ENCODE data around the gene TECPR1. TPM values are rescaled to one million over a fixed set of nuclear protein-coding genes. Genes with fewer than 3 reads are reported as not detected.

TECPR1 gene
- total RNA-seq, 1 experiment from 2014 or later = 13.9 TPM

DNA sequence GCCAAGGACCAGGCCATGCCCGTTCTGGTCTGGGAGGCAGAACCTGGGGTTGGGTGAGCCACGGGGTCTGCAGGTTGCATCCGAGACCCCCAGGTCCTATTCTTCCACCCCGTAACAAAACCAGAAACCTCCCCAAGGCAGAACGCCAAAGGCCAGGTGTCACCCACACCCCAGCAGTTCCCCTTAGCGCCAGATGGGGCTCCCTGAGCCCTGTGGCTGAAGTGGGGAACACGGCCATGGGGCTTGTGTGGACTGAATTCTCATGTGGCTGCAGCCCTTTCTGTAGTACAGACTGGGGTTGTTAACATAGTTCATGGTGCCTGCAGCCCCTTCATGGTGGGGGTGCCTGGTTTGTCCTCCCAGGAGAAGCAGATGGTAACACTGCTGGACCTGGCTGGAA is 39.7 kb upstream of the TECPR1 start:
- no peak overlapping the region for H3K27ac ChIP-seq (ENCODE audit: insufficient read length, low read depth, low read length)
- H3K23me2 ChIP-seq (ENCODE audit: insufficient read length, low read depth, low read length, poor library complexity, severe bottlenecking) = no peaks in the 10 kb centered on the region
- Mint-ChIP-seq H3K4me3 (no peak overlapping the region), H3K9me3 (no peaks in the 10 kb centered on the region), H3K36me3 (ENCODE audit: insufficient read depth in 1 of 3, low read depth in 3 of 3) (peaks cover 8 to 51% (median 43%) of the 10 kb centered on the region in 3 experiments), H3K27me3 (ENCODE audit: low read depth) (no peaks in the 10 kb centered on the region), H3K27ac (peak overlapping the region in 2 of 3 experiments; percentile 47 to 55; a peak in 2 of 7 replicates), H3K4me1 (peaks cover 23 to 32% of the 10 kb centered on the region in 2 experiments)
- no peak for DNase-seq
- no peak overlapping the region for H3K14ac ChIP-seq (ENCODE audit: insufficient read depth, low read length)
- no peaks in the 10 kb centered on the region for H3K4me1 ChIP-seq (ENCODE audit: insufficient read depth, low read length)
- no peak overlapping the region for H4K91ac ChIP-seq (ENCODE audit: insufficient read length, low read depth, low read length)
- no peak overlapping the region for H4K5ac ChIP-seq (ENCODE audit: insufficient read length, low read depth, low read length)
- no peaks in the 10 kb centered on the region for H3K79me1 ChIP-seq (ENCODE audit: insufficient read depth, low read depth, low read length, poor library complexity, severe bottlenecking)
- no peak overlapping the region for H3K23ac ChIP-seq (ENCODE audit: insufficient read length, low read depth, low read length)
- H4K20me1 ChIP-seq (ENCODE audit: control insufficient read depth, insufficient read depth, insufficient read length) = no peaks in the 10 kb centered on the region
- H2AK5ac ChIP-seq (ENCODE audit: insufficient read length, low read length) = no peak overlapping the region
- H2AFZ ChIP-seq (ENCODE audit: low read length) = no peak overlapping the region
- H3K9ac ChIP-seq (ENCODE audit: extremely low read depth, insufficient read length, low read length) = no peak overlapping the region
- H3K9me3 ChIP-seq (ENCODE audit: control insufficient read depth, low read depth, low read length) = no peaks in the 10 kb centered on the region
- WGBS (ENCODE audit: extremely low coverage, insufficient read length, low lambda C conversion rate) = no CpG with 5 or more reads among the region's 7 CpGs
- H3K4ac ChIP-seq (ENCODE audit: low read depth, low read length) = no peak overlapping the region
- H2BK5ac ChIP-seq (ENCODE audit: insufficient read length, low read length) = no peak overlapping the region
- TF ChIP-seq CTCF (conservative IDR thresholded peaks at IDR 0.05) = peak; percentile 51
- H3K56ac ChIP-seq (ENCODE audit: insufficient read length, low read depth, low read length) = no peak overlapping the region
- H3K79me2 ChIP-seq (ENCODE audit: insufficient read depth, low read length) = 0 out of 2 replicates have a peak, but pooled peaks cover 2% of the 10 kb centered on the region
- no peak overlapping the region for H2BK12ac ChIP-seq (ENCODE audit: insufficient read length, low read depth, low read length)
- H2BK120ac ChIP-seq (ENCODE audit: low read depth, low read length, poor library complexity, severe bottlenecking) = no peak overlapping the region
- no peak overlapping the region for H3K4me2 ChIP-seq (ENCODE audit: insufficient read depth, insufficient read length, low read length)
- H3T11ph ChIP-seq (ENCODE audit: low read length) = no peak overlapping the region
- no peak overlapping the region for H4K8ac ChIP-seq (replicated peaks; ENCODE audit: insufficient read length, low read depth, low read length)
- H3K18ac ChIP-seq (ENCODE audit: insufficient read length, low read depth, low read length) = no peak overlapping the region
- no peaks in the 10 kb centered on the region for H3K27me3 ChIP-seq (ENCODE audit: insufficient read depth, low read length)
- no peak overlapping the region for H2BK20ac ChIP-seq (ENCODE audit: low read depth, low read length, poor library complexity, severe bottlenecking)
- H2BK15ac ChIP-seq (ENCODE audit: low read depth, low read length) = no peak overlapping the region
